ENCODE measurements around the gene EIF5. TPM values are rescaled to one million over a fixed set of nuclear protein-coding genes. Genes with fewer than 3 reads are reported as not detected.
A peak's percentile ranks its signal among the peaks of the same experiment; 100 is the strongest.

Gene EIF5
- polyA plus RNA-seq, 1 donor (not counting 4 experiments of a cell fraction or from before 2014, with no cell fraction given), result 221 TPM

- peak overlapping the region; percentile 9 for H3K9ac ChIP-seq (ENCODE audit: control insufficient read depth, extremely low read depth, insufficient read depth, low read length)
- peaks cover 57% of the 10 kb centered on the region for H3K79me2 ChIP-seq (ENCODE audit: control insufficient read depth, insufficient read depth, low read length)
- no peaks in the 10 kb centered on the region for H3K27me3 ChIP-seq (ENCODE audit: control insufficient read depth, extremely low read depth, insufficient read depth, low read length)
- H3K9me1 ChIP-seq (ENCODE audit: control insufficient read depth, extremely low read depth, insufficient read depth, low read length), result no peaks in the 10 kb centered on the region
- no peak overlapping the region for H2AFZ ChIP-seq (ENCODE audit: control insufficient read depth, low read length)
- H3K27ac ChIP-seq (ENCODE audit: control insufficient read depth, insufficient read depth, low read length), result no peak overlapping the region
- TF ChIP-seq EZH2 (IDR thresholded peaks at IDR 0.05; ENCODE audit: low read length) (no peak), CTCF (optimal IDR thresholded peaks at IDR 0.05 in 1 of 3, IDR thresholded peaks at IDR 0.05 in 1 of 3, conservative IDR thresholded peaks at IDR 0.05 in 1 of 3; ENCODE audit: extremely low read depth in 1 of 3, insufficient read depth in 2 of 3, low read length in 3 of 3) (no peak)
- H3K9me3 ChIP-seq (ENCODE audit: control insufficient read depth, low read depth, low read length), result no peaks in the 10 kb centered on the region
- H4K20me1 ChIP-seq (ENCODE audit: control insufficient read depth, extremely low read depth, insufficient read depth, low read length), result peaks cover 24% of the 10 kb centered on the region
- peaks cover 43 to 59% of the 10 kb centered on the region in 2 experiments for H3K36me3 ChIP-seq (ENCODE audit: control insufficient read depth in 2 of 2, extremely low read depth in 1 of 2, insufficient read depth in 2 of 2, low read length in 2 of 2)
- no peak overlapping the region for H3K4me3 ChIP-seq (ENCODE audit: control insufficient read depth in 2 of 3, extremely low read depth in 1 of 3, insufficient read depth in 2 of 3, low read depth in 1 of 3, low read length in 3 of 3)
- no peak overlapping the region for H3K4me2 ChIP-seq (ENCODE audit: control insufficient read depth, extremely low read depth, insufficient read depth, low read depth, low read length)
- no peak for FAIRE-seq
- H3K4me1 ChIP-seq (ENCODE audit: control insufficient read depth, extremely low read depth, insufficient read depth, low read length), result peaks cover 16% of the 10 kb centered on the region
- no peak for DNase-seq (ENCODE audit: low read depth, low spot score)
- dilution Hi-C loops (cut with MboI; ENCODE audit: extremely low pct_ligation_motif_present, low sequenced_read_pairs), result no loop called here
Measured at GRCh38 chr14:103336191-103336590, 2.2 kb downstream of the EIF5 start.

- Histone ChIP-seq H3K4me3 (ENCODE audit: control insufficient read depth in 2 of 3, extremely low read depth in 1 of 3, insufficient read depth in 2 of 3, low read depth in 1 of 3, low read length in 3 of 3) (no peak overlapping the region), H3K9ac (ENCODE audit: control insufficient read depth, extremely low read depth, insufficient read depth, low read length) (no peak overlapping the region), H2AFZ (ENCODE audit: control insufficient read depth, low read length) (no peak overlapping the region), H4K20me1 (ENCODE audit: control insufficient read depth, extremely low read depth, insufficient read depth, low read length) (peaks cover 24% of the 10 kb centered on the region), H3K9me3 (ENCODE audit: control insufficient read depth, low read depth, low read length) (no peaks in the 10 kb centered on the region), H3K79me2 (ENCODE audit: control insufficient read depth, insufficient read depth, low read length) (peaks cover 57% of the 10 kb centered on the region), H3K4me2 (ENCODE audit: control insufficient read depth, extremely low read depth, insufficient read depth, low read depth, low read length) (no peak overlapping the region), H3K36me3 (ENCODE audit: control insufficient read depth in 2 of 2, extremely low read depth in 1 of 2, insufficient read depth in 2 of 2, low read length in 2 of 2) (peaks cover 47 to 72% of the 10 kb centered on the region in 2 experiments), H3K4me1 (ENCODE audit: control insufficient read depth, extremely low read depth, insufficient read depth, low read length) (peaks cover 8% of the 10 kb centered on the region), H3K27me3 (ENCODE audit: control insufficient read depth, extremely low read depth, insufficient read depth, low read length) (no peaks in the 10 kb centered on the region), H3K27ac (ENCODE audit: control insufficient read depth, insufficient read depth, low read length) (no peak overlapping the region), H3K9me1 (ENCODE audit: control insufficient read depth, extremely low read depth, insufficient read depth, low read length) (no peaks in the 10 kb centered on the region)
- dilution Hi-C loops (cut with MboI; ENCODE audit: extremely low pct_ligation_motif_present, low sequenced_read_pairs), result no loop called here
- no peak for TF ChIP-seq EZH2 (IDR thresholded peaks at IDR 0.05; ENCODE audit: low read length)
- TF ChIP-seq CTCF (optimal IDR thresholded peaks at IDR 0.05 in 1 of 3, IDR thresholded peaks at IDR 0.05 in 1 of 3, conservative IDR thresholded peaks at IDR 0.05 in 1 of 3; ENCODE audit: extremely low read depth in 1 of 3, insufficient read depth in 2 of 3, low read length in 3 of 3), result no peak
- no peak for DNase-seq (ENCODE audit: low read depth, low spot score)
- no peak for FAIRE-seq
Measured at GRCh38 chr14:103337794-103338193, 3.8 kb downstream of the EIF5 start.

All from keratinocyte (primary cell).